Activated CD4-positive, alpha-beta memory T cell treated with anti-CD3 and anti-CD28 coated beads for 36 hours (primary cell): ENCODE results near the gene PIK3R4. TPM values are rescaled to one million over a fixed set of nuclear protein-coding genes. Genes with fewer than 3 reads are reported as not detected.

ENCODE experiments used
- CTCF ChIA-PET: fragments of 350-600 bp; sonication (Branson Sonifier 250); formaldehyde crosslinking; loops from one replicate; lab custom pipeline; 2021; ENCODE audit warnings: antibody characterized with exemption, inconsistent platforms; lab: Charles Lee
- POLR2A ChIA-PET: fragments of 350-600 bp; sonication (Branson Sonifier 250); formaldehyde crosslinking; loops from one replicate; lab custom pipeline; 2021; ENCODE audit warnings: antibody characterized with exemption; lab: Charles Lee
- DNase-seq: peaks from one replicate; pipeline ENCODE4 v3.0.0-alpha.2; 2020
- H3K27ac Mint-ChIP-seq: one replicate; pipeline ENCODE4 v1.8.0; 2021; ENCODE audit warnings: mixed read lengths
- H3K27me3 Mint-ChIP-seq: one replicate; pipeline ENCODE4 v1.8.0; 2021; ENCODE audit warnings: mixed read lengths
- H3K36me3 Mint-ChIP-seq: one replicate; pipeline ENCODE4 v1.8.0; 2021; ENCODE audit warnings: mixed read lengths
- H3K4me1 Mint-ChIP-seq: one replicate; pipeline ENCODE4 v1.8.0; 2021; ENCODE audit warnings: low read depth, mixed read lengths
- H3K4me3 Mint-ChIP-seq: one replicate; pipeline ENCODE4 v1.8.0; 2021; ENCODE audit warnings: mild to moderate bottlenecking, mixed read lengths
- H3K9me3 Mint-ChIP-seq: one replicate; pipeline ENCODE4 v1.8.0; 2021; ENCODE audit warnings: mixed read lengths
- intact Hi-C: fragments of 100-400 bp; cut with micrococcal nuclease; formaldehyde crosslinking; loops from one replicate; pipeline ENCODE4 v1.15.1; 2023
- total RNA-seq, 2 experiments: library from RNA; stranded (reverse); gene quantifications; one replicate each; pipeline ENCODE4 v1.2.3, GENCODE V29; 2021

The PIK3R4 gene
- total RNA-seq, 2 experiments from 2014 or later: 28.3 to 28.5 TPM

DNA sequence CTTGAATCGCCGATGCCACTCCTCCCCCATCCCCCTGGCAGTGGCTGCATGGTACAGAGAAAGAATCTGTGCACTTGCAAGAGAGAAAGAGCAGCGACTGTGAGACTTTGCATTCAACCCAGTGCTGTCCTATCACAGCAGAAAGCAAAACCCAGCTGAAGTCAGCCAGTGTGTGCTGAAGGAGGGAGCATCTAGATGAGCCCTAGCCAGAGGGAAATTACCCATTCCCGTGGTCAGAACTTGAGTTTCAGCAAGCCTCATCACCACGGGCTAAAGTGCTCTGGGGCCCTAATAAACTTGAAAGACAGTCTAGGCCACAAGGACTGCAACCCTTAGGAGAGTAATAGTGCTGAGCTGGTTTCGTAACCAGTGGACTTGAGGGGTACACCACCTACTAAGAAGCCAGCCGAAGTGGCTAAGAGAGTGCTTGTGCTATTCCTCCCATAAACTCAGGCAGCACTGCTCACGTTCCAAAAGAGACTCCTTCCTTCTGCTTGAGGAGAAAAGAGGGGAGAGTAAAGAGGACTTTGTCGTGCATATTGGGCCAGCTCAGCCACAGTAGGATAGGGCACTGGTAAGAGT lies 15.2 kb upstream of the PIK3R4 start:
- POLR2A ChIA-PET: no interaction called here
- Mint-ChIP-seq H3K9me3 (no peaks in the 10 kb centered on the region), H3K27ac (no peak overlapping the region), H3K4me1 (no peaks in the 10 kb centered on the region), H3K27me3 (peaks cover 15% of the 10 kb centered on the region), H3K4me3 (no peak overlapping the region), H3K36me3 (no peaks in the 10 kb centered on the region)
- CTCF ChIA-PET: interaction anchor here (5.4 kb wide), 1 partner anchor 131 kb away, joined by 114 read pairs; the partner anchor contains the start of gene ATP2C1
- no peak for DNase-seq
- intact Hi-C loops: no loop called here

DNA sequence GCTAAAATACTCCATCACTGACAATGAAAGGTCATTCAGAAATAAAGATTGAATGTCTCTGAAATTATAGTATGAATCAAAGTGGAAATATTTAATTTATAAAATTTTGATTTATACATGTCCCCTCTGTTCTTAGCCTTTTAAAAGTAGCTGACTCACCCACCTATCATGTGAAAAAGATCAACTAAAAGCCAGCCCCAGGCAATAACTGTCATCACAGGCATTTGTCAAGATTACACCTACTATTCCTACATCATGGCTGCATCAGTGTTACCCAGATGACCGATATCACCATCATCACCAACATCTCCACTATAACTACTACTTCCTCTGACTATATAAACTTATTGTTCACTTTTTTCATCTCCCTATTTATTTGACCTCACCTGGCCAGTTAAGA lies 14.3 kb upstream of the PIK3R4 start:
- DNase-seq: no peak
- Mint-ChIP-seq H3K36me3 (no peaks in the 10 kb centered on the region), H3K27me3 (peaks cover 14% of the 10 kb centered on the region), H3K4me3 (no peak overlapping the region), H3K4me1 (no peaks in the 10 kb centered on the region), H3K9me3 (no peaks in the 10 kb centered on the region), H3K27ac (no peak overlapping the region)
- ChIA-PET POLR2A (interaction anchor here (1.2 kb wide), 1 partner anchor 132 kb away, joined by 5 read pairs; the partner anchor contains the start of gene ATP2C1), CTCF (interaction anchor here (0.6 to 5.4 kb wide), 8 partner anchors 11 to 1246 kb away, joined by 3 to 114 read pairs (median 6); partner anchors contain the start of genes ATP2C1 and PIK3R4)
- intact Hi-C loops: no loop called here

DNA sequence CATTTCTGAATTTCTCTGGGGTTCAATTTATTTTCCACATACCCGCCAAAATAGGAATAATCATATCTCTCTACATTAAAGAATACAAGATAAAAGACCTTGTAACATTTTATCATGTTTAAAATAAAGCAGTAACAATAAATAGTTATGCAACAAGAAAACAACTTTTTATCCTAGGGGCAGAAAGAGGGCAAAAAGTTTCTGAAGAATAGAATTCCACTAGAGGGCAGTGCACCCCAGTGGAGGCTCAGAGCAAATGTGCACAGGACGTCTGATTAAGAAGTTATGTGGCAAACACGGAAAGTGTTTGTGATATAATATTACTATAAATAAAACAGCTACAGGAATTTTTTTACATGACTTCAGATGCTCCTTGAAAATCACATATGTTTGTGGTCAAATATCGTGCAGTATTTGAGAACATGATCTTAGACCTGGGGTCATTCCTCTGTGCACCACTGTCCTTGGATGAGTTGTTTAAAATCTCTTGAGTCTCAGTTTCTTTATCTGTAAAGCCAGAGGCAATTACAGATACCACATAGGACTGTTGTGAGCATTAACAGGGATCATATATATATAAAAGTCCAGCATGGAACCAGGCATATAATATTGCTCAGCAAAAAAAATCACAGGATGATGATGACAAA lies 13.2 kb upstream of the PIK3R4 start:
- Mint-ChIP-seq H3K4me1 (no peaks in the 10 kb centered on the region), H3K36me3 (no peaks in the 10 kb centered on the region), H3K27ac (no peak overlapping the region), H3K27me3 (peaks cover 9% of the 10 kb centered on the region), H3K4me3 (no peak overlapping the region), H3K9me3 (no peaks in the 10 kb centered on the region)
- POLR2A ChIA-PET: interaction anchor here (1.2 to 1.5 kb wide), 2 partner anchors 133 to 134 kb away, joined by 4 to 5 read pairs; partner anchors contain the start of gene ATP2C1
- intact Hi-C loops: loop anchor here (1.0 kb wide), 1 partner anchor 133 kb away; no protein-coding TSS in a partner anchor
- CTCF ChIA-PET: interaction anchor here (0.6 to 5.4 kb wide), 19 partner anchors 10 to 1035 kb away, joined by 3 to 114 read pairs (median 3); partner anchors contain the start of genes ATP2C1 and PIK3R4
- peak; percentile 69 for DNase-seq

DNA sequence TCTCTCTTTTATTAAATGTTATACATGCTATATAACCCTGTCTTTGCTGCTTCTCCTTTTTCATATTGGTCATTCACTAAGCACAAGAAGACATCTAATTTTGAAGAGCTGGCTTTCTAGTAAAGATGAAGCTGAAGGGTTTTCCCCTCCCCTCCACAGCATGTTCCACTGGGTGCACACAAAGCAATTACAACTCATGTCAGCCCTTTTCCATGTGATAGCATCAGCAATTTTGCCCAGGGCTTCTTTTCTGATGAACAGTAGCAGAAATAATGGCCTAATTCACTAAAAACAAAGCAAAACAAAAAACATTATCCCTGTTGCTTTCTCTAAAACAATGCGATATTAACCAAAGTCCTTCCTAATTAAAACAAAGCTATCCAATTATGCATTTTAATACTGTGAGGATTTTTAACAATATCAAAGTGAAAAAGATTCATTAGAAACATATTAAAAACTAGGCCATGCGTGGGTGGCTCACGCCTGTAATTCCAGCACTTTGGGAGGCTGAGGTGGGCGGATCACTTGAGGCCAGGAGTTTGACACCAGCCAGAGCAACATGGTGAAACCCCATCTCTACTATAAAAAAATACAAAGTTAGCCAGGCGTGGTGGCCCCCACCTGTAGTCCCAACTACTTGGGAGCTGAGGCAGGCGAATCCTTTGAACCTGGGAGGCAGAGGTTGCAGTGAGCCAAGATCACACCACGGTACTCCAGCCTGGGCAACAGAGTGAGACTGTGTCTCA lies 12.2 kb upstream of the PIK3R4 start:
- intact Hi-C loops: loop anchor here (1.0 kb wide), 1 partner anchor 135 kb away; no protein-coding TSS in a partner anchor
- Mint-ChIP-seq H3K4me1 (no peaks in the 10 kb centered on the region), H3K27me3 (peaks cover 6% of the 10 kb centered on the region), H3K4me3 (no peak overlapping the region), H3K9me3 (no peaks in the 10 kb centered on the region), H3K27ac (no peak overlapping the region), H3K36me3 (no peaks in the 10 kb centered on the region)
- ChIA-PET CTCF (interaction anchor here (0.7 to 5.4 kb wide), 7 partner anchors 9 to 1036 kb away, joined by 3 to 114 read pairs (median 3); partner anchors contain the start of gene ATP2C1), POLR2A (interaction anchor here (1.5 kb wide), 1 partner anchor 135 kb away, joined by 4 read pairs; the partner anchor contains the start of gene ATP2C1)
- DNase-seq: no peak

DNA sequence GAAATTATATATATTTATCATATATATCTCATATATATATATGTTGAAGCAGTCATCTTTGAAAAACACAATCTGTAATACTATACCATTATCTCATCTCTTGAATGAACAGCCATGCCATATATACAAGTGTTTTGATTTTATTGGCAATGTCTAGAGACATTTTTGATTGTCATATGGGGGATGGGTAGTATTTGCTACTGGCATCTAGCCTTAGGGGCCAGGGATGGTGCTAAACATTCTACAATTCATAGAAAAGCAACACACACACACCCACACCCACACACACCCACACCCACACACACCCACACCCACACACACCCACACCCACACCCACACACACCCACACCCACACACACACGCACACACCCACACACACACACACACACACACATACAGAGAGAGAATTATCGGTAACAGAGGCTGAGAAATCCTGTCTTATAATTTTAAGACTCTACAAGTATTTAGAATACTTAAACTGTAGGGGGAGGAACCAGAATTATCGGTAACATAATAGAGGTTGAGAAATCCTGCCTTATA lies 11.1 kb upstream of the PIK3R4 start:
- Mint-ChIP-seq H3K27ac (no peak overlapping the region), H3K9me3 (no peaks in the 10 kb centered on the region)
- intact Hi-C loops: loop anchor here (1.0 kb wide), 1 partner anchor 8 kb away; no protein-coding TSS in a partner anchor

DNA sequence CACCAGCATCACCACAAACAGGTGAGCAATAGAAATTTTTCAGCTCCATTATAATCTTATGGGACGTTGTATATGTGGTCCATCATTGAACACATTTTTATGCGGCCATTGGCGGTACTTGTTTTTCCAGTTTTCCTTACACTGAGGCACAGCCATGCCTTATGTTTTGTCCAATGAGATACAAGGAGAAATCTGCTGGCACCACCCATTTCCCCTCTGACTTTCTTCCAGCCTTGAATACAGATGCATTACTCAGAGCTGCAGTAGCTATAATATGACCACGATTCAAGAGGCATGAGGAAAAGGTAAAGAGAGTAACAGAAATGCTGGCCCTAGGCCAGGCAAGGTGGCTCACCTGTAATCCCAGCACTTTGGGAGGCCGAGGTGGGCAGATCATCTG lies 9.0 kb upstream of the PIK3R4 start:
- no peaks in the 10 kb centered on the region for H3K9me3 Mint-ChIP-seq
- H3K4me3 Mint-ChIP-seq: no peak overlapping the region
- no peaks in the 10 kb centered on the region for H3K36me3 Mint-ChIP-seq
- H3K27me3 Mint-ChIP-seq: no peaks in the 10 kb centered on the region
- CTCF ChIA-PET: interaction anchor here (2.1 kb wide), 1 partner anchor 137 kb away, joined by 10 read pairs; the partner anchor contains the start of gene ATP2C1
- no peak overlapping the region for H3K27ac Mint-ChIP-seq
- no peaks in the 10 kb centered on the region for H3K4me1 Mint-ChIP-seq
- POLR2A ChIA-PET: no interaction called here
- intact Hi-C loops: no loop called here
- DNase-seq: no peak

More for the DNA sequence above, 11.1 kb upstream of the PIK3R4 start:
- CTCF ChIA-PET: interaction anchor here (2.1 to 5.4 kb wide), 2 partner anchors 135 to 136 kb away, joined by 10 to 114 read pairs; partner anchors contain the start of gene ATP2C1
- H3K4me1 Mint-ChIP-seq: no peaks in the 10 kb centered on the region
- DNase-seq: no peak
- peaks cover 6% of the 10 kb centered on the region for H3K27me3 Mint-ChIP-seq
- no peak overlapping the region for H3K4me3 Mint-ChIP-seq
- POLR2A ChIA-PET: no interaction called here
- no peaks in the 10 kb centered on the region for H3K36me3 Mint-ChIP-seq

DNA sequence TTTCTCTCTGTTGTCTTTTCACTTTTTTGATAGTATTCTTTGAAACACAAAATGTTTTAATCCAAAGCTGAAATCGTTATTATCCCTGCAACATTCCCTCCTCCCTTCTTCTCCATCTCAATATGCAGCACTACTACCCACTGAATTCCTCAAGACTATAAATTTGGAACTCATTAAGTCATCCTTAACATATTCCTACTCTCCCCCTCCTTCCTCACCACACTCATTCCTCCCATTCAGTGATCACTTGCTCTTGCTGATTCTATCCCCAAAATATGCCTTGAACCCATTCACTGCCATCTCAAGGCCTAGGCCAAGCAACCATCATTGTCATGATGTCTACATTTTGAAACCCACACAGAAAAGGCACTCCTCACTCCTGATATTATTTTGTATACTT lies 2.4 kb upstream of the PIK3R4 start:
- DNase-seq: no peak
- ChIA-PET CTCF (interaction anchor here (1.0 to 5.5 kb wide), 2 partner anchors 11 to 145 kb away, joined by 5 to 30 read pairs; partner anchors contain the start of gene ATP2C1), POLR2A (no interaction called here)
- Mint-ChIP-seq H3K9me3 (no peaks in the 10 kb centered on the region), H3K4me3 (no peak overlapping the region), H3K36me3 (peaks cover 7% of the 10 kb centered on the region), H3K27me3 (no peaks in the 10 kb centered on the region), H3K4me1 (peaks cover 26% of the 10 kb centered on the region), H3K27ac (no peak overlapping the region)
- intact Hi-C loops: loop anchor here (1.0 to 10.0 kb wide), 4 partner anchors 8 to 1973 kb away; partner anchors contain the start of genes DNAJC13, NPHP3 and NUDT16

DNA sequence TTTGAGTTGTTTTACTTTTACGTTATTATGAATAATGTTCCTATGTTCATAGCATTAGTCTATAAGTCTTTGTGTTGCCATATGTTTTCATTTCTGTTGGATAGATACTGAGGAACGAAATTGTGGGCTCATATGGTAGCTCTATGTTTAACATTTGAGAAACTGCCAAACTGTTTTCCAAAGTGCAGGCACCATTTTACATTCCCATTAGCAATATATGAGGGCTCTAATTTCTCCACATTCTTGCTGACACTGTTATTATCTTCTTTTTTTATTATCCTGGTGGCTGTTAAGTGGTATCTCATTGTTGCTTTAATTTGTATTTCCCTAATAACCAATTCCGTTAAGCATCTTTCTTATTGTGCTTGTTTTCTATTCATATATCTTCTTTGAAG lies 1.8 kb upstream of the PIK3R4 start:
- H3K36me3 Mint-ChIP-seq: peaks cover 11% of the 10 kb centered on the region
- peak overlapping the region; percentile 81 for H3K27ac Mint-ChIP-seq
- no peaks in the 10 kb centered on the region for H3K9me3 Mint-ChIP-seq
- POLR2A ChIA-PET: no interaction called here
- CTCF ChIA-PET: interaction anchor here (1.0 to 5.5 kb wide), 2 partner anchors 12 to 145 kb away, joined by 5 to 30 read pairs; partner anchors contain the start of gene ATP2C1
- H3K4me1 Mint-ChIP-seq: peaks cover 31% of the 10 kb centered on the region
- H3K27me3 Mint-ChIP-seq: no peaks in the 10 kb centered on the region
- intact Hi-C loops: loop anchor here (5.0 to 10.0 kb wide), 3 partner anchors 636 to 1974 kb away; partner anchors contain the start of genes DNAJC13, NPHP3 and NUDT16
- DNase-seq: no peak
- H3K4me3 Mint-ChIP-seq: peak overlapping the region; percentile 81

DNA sequence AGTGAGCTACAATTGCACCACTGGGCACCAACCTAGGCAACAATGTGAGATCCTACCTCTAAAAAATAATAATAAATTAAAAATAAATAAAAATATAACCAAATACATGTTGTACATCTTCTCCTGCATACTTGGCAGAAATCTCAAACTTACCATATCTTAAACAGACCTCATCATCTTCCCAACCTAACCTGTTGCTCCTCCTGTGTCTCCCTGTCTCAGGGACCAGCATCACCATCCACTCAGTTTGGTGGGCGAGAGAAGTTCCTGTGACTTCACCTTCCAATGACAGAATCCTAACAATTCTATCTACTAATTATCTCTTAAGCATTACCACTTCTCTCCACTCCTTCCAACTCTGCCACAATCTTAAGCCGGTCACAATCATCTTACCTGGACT lies 3.3 kb downstream of the PIK3R4 start:
- Mint-ChIP-seq H3K4me1 (peaks cover 63% of the 10 kb centered on the region), H3K27ac (no peak overlapping the region), H3K27me3 (no peaks in the 10 kb centered on the region), H3K36me3 (peaks cover 32% of the 10 kb centered on the region), H3K4me3 (no peak overlapping the region), H3K9me3 (no peaks in the 10 kb centered on the region)
- ChIA-PET POLR2A (interaction anchor here (1.7 kb wide), 1 partner anchor 150 kb away, joined by 5 read pairs; the partner anchor contains the start of gene ATP2C1), CTCF (interaction anchor here (1.0 to 2.0 kb wide), 2 partner anchors 17 to 150 kb away, joined by 3 to 5 read pairs; no protein-coding TSS in a partner anchor)
- intact Hi-C loops: loop anchor here (10.0 kb wide), 1 partner anchor 641 kb away; the partner anchor contains the start of gene NUDT16
- DNase-seq: no peak

DNA sequence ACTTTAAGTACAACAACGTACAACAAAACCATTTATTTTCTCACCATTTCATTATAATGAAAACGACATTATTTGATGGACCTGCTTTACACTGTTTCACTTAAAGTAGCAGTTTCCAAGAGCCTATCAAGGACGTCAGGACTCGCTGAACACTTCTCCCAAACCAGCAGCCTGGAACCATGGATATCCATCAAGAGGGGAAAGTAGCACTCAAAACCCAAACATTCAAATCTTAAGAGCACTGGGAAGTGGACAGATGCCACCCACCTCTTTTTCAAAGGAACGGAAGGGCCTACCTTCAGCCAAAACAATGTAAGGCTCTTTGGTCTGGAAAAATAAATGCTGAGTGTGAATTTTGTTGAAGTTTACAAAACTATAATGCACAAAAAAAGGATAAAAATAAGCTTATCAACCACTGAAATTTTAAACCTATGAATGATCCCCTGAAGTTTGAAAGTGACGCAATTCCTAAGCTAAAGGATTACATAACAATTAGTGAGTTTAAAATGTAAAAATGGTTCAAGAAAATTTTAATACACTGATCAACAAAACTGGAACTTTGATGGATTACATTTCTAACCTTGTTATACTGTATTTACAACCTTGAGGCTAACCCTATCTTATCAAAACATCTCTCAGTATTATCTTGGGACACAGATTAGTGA lies 4.6 kb downstream of the PIK3R4 start:
- Mint-ChIP-seq H3K27me3 (no peaks in the 10 kb centered on the region), H3K9me3 (no peaks in the 10 kb centered on the region), H3K36me3 (peaks cover 39% of the 10 kb centered on the region), H3K27ac (no peak overlapping the region), H3K4me1 (peaks cover 70% of the 10 kb centered on the region), H3K4me3 (no peak overlapping the region)
- ChIA-PET POLR2A (interaction anchor here (1.7 kb wide), 1 partner anchor 151 kb away, joined by 5 read pairs; the partner anchor contains the start of gene ATP2C1), CTCF (interaction anchor here (1.1 to 2.0 kb wide), 2 partner anchors 26 to 151 kb away, joined by 3 to 5 read pairs; no protein-coding TSS in a partner anchor)
- intact Hi-C loops: loop anchor here (10.0 kb wide), 1 partner anchor 643 kb away; the partner anchor contains the start of gene NUDT16
- DNase-seq: no peak
